Tracheal epithelial cell (primary cell): Measurements from ENCODE around the gene TNFRSF12A. TPM values are rescaled to one million over a fixed set of nuclear protein-coding genes. Genes with fewer than 3 reads are reported as not detected.

Experiments
- total RNA-seq: library from RNA; depleted of rRNA; stranded (reverse); fragments of >200 nt; gene quantifications from 2 replicates; pipeline ENCODE4 v1.2.1, GENCODE V29; 2014

Gene TNFRSF12A, protein sequence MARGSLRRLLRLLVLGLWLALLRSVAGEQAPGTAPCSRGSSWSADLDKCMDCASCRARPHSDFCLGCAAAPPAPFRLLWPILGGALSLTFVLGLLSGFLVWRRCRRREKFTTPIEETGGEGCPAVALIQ
- 336 and 560 TPM in 2 replicates for total RNA-seq

GRCh38 chr16:3020247-3020603, at the start of gene TNFRSF12A:
TSS of gene TNFRSF12A (plus strand) at chr16:3020368. CDS start at chr16:3020398, 30 bp downstream.

GRCh38 chr16:2980227-2981176, 39.7 kb upstream of the TNFRSF12A start, which contains the start of gene PKMYT1:
TSS of gene PKMYT1 (minus strand) at chr16:2980446. CDS start at chr16:2979657, 789 bp downstream.

DNA sequence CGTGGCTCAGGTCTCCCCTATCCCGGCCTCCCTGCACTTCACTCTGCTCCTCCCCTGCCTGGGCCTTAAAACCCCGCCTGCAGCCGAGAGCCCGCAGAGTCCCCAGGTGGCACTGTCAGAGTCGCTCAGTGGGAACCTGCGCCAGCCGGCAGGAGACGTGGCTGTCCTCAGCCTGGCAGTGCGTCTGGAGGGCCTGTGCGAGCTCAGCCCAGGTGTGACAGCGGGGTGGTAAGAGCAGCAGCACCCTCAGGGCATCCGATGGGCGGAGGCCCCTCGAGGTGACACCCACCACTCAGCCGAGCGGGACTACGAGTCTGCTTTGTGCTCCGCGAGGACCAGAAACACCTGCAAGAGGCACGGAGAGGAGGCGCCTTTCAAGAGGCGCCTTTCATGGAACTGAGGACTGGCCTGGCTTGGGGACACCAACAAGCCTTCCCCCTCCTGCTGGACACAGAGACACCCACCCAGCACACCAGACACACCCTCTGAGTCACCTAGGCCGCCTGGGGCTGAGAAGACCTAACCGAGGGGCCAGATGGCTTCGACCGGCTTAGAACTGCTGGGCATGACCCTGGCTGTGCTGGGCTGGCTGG, 7.2 kb upstream of the TNFRSF12A start, which contains the start of gene CLDN9:
Gene CLDN9 (plus strand): TSS at position 96 of the 593 bp plus-strand sequence. CDS start 440 bp downstream, at position 536.

DNA sequence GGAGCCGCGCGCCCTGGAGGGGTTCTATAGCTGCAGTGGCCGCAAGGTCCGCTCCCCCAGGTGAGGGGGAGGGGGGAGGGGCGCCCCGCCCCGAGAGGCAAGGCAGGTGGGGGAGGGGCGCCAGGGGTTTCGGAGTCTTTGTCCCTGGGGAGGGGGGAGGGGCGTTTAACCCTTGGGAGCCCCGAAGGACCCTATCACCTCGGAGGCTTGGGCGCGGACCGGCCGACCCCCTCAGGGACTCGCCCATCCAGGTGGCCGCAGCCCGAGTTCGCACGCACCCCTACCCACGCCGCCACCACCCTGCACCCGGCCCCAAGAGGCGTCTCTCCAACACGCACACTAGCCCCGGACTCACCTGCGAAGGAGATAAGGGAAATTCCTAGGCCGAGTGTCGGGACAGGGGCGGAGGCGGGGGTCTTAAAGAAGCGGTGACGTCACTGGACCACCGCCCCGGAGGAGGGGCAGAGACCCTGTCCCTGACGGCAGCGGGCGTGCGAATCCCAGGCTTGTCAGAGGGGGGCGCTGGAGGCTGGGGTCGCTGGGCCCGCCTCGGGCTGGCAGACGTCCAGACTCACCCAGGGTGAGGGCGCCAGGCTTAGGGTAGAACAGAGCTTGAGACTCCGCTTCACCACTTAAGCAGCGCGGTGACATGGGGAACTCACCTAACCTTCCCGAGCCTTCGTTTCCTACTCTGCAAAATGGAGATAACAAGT, 2.2 kb upstream of the TNFRSF12A start, which contains the start of gene CLDN6:
Gene CLDN6 (minus strand): TSS at position 390 of the 713 bp plus-strand sequence. CDS start 2,162 bp downstream, outside the sequence.

DNA sequence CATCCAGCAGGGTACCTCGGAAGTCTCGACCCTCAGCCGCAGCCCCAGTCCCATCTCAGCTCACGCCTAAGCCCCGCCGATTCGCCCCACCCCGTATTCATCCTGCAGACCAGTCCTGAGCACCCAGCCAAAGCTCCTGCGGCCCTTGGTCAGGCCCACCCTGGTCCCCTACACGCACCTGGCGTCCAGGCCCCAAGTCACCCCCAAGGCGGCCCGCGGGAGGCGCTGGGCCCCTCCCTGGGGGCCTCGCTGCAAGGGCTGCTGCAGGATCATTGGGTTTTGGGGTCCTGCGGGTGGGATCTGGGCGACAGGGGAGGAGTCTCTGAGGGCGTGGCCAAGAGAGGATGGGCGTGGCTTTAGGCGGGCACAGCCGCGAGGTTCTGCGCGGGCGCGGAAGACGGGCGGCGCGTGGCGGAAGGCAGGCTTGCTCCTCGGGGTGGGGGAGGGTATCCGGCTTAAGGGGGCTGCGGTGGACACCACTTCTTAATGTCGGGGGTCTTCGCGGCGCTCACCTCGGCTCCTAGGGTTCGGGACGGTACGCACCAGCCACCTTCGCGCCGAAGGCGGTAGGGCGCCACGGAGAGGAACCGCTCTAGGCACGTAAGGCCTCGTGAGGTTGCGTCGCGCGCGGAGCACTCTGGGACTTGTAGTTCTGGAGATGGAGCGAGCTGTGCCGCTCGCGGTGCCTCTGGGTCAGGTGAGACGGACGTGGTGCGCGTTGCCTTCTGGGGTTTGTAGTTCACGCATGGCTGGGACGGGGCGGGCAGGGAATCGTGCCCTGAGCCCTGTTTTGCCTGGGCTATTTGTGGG, 3.7 kb downstream of the TNFRSF12A start, which contains the start of the genes HCFC1R1 and THOC6:
Gene HCFC1R1 (minus strand): TSS at position 274 of the 810 bp plus-strand sequence. CDS start 1 bp downstream, at position 273.
Gene THOC6 (plus strand): TSS at position 367 of the 810 bp plus-strand sequence. CDS start 292 bp downstream, at position 659.

DNA sequence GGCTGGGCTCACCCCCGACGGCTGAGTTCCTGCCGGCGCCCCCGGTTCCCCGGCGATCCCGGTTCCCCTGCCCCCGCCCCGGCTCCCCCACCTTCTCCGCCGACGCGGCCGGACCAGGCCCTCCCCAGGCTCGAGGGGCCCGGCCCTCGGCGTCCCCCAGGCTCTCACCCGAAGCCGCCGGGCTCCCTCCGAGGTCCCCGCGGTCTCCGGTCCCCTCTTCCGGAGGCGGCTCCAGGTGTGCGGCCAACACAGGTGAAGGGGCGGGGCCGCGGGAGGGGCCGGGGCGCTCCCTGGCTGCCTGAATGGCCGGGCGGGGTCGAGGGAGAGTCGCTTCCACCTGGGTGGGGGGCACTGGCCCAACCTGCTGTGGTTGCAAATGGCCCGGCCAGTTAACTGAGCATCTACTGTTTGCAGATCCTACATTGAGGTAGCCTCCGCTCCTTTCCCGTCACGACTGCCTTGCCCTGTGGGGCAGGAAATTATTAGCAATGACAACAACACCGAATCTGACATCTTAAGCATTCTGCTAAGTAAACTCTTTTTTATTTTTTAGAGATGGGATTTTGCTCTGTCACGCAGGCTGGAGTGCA, 16.7 kb downstream of the TNFRSF12A start, which contains the start of gene BICDL2:
Gene BICDL2 (minus strand): TSS at position 219 of the 590 bp plus-strand sequence. CDS start 1,448 bp downstream, outside the sequence.

DNA sequence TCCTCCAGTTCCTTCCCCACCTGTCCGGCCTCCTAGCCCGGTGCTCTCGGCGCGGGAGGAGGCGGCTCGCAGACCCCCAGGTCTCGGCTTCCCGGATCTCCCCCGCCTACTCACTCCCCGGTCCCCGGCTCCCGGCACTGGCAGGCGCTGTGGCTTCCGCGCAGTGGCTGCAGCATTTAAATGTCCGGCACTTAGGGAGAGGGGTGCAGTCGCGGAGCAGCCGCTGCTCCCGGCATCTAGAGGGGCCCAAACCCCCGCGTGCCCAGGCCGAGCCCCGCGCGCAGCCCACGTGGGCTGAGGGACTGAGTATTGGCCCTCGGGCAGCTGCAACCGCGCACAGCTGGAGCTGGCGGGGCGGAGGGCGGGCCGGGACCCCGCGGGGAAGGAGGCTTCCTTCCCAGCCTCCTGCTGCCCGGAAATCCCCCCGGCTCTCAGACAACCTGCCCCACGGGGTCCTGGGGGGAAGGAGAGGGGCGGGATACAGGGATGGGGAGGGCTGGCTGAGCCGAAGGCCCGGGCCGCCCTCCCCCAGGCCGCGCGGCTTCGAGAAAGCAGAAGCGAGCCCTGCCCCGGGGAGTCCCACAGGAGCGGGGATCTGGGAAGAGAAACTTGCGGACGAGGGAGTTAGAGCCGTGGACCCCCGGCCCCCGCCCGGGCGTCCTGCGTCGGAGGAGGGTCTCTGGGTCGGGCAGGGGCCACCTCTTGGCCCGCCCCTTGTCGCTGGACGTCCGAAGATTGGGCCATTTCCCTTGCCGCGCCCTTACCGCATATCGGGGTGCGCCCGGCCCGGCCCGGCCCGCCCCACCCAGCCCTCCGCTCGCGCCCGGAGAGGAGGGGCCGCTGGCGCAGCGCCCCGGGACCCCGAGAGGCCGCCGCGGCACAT, 25.8 kb downstream of the TNFRSF12A start, which contains the start of gene MMP25:
Gene MMP25 (plus strand): TSS at position 804 of the 883 bp plus-strand sequence. CDS start 357 bp downstream, outside the sequence.

DNA sequence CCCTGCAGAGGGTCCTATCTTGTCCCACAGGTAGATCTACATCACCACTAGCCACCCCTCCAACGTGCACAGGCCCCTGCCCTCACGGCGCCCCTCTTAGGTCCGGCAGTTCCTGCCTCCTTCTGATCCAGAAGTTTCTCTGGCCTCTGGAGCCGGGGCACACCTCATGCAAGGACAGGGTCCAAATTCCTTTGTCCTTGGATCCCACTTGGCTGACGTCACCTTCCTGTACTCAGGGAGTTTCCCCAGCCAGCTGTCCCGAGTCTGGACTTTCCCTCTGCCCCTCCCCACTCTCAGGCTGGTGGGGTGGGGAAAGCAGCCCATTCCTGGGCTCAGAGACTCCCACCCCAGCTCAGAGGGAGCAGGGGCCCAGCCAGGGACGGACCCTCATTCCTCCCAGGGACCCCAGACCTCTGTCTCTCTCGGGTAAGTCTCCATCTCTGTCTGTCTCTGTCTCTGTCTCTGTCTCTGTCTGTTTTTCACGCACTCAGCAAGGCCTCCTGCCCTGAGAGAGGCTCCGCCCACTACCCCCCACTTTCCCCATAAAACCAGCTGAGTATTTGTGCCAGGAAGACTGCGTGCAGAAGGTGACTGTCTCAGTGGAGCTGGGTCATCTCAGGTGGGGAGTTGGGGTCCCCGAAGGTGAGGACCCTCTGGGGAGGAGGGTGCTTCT, 45.0 kb downstream of the TNFRSF12A start, which contains the start of gene IL32:
Gene IL32 (plus strand): TSS at position 572 of the 673 bp plus-strand sequence. CDS start 172 bp downstream, outside the sequence.

Other genes with a start within 250 kb of the TNFRSF12A start
- gene ELOB, start 243.1 kb upstream of the TNFRSF12A start, total RNA-seq = 382 and 420 TPM in 2 replicates
- gene PRSS33, start 232.8 kb upstream of the TNFRSF12A start, total RNA-seq = not detected in 2 replicates
- gene PRSS41, start 221.9 kb upstream of the TNFRSF12A start, total RNA-seq = not detected in 2 replicates
- gene PRSS21, start 203.1 kb upstream of the TNFRSF12A start, total RNA-seq = 5.8 and 8.7 TPM in 2 replicates
- 0.64 and 1.4 TPM in 2 replicates for gene ZG16B, start 190.1 kb upstream of the TNFRSF12A start, total RNA-seq
- 8.3 and 21.0 TPM in 2 replicates for gene PRSS22, start 162.2 kb upstream of the TNFRSF12A start, total RNA-seq
- 39.2 and 75.9 TPM in 2 replicates for gene FLYWCH2, start 137.2 kb upstream of the TNFRSF12A start, total RNA-seq
- 41.9 and 48.4 TPM in 2 replicates for gene FLYWCH1, start 108.4 kb upstream of the TNFRSF12A start, total RNA-seq
- 3.2 and 30.1 TPM in 2 replicates for gene KREMEN2, start 56.1 kb upstream of the TNFRSF12A start, total RNA-seq
- 7.2 and 17.4 TPM in 2 replicates for gene PAQR4, start 51.0 kb upstream of the TNFRSF12A start, total RNA-seq
- gene PKMYT1, start 39.9 kb upstream of the TNFRSF12A start, total RNA-seq = 0.43 and 1.9 TPM in 2 replicates
- not detected in 2 replicates for gene CLDN9, start 7.4 kb upstream of the TNFRSF12A start, total RNA-seq
- gene CLDN6, start 2.2 kb upstream of the TNFRSF12A start, total RNA-seq = 0.21 and 4.8 TPM in 2 replicates
- 8.3 and 21.7 TPM in 2 replicates for gene HCFC1R1, start 3.6 kb downstream of the TNFRSF12A start, total RNA-seq
- gene THOC6, start 3.7 kb downstream of the TNFRSF12A start, total RNA-seq = 20.9 and 35.4 TPM in 2 replicates
- 10.4 and 11.3 TPM in 2 replicates for gene BICDL2, start 16.6 kb downstream of the TNFRSF12A start, total RNA-seq
- gene MMP25, start 26.2 kb downstream of the TNFRSF12A start, total RNA-seq = under 0.01 and 0.24 TPM in 2 replicates
- 1.1 and 115 TPM in 2 replicates for gene IL32, start 45.3 kb downstream of the TNFRSF12A start, total RNA-seq
- gene ZSCAN10, start 78.9 kb downstream of the TNFRSF12A start, total RNA-seq = not detected in 2 replicates
- 23.9 and 35.2 TPM in 2 replicates for gene ZNF205, start 92.2 kb downstream of the TNFRSF12A start, total RNA-seq
- 9.2 and 12.6 TPM in 2 replicates for gene ZNF213, start 114.7 kb downstream of the TNFRSF12A start, total RNA-seq
- not detected in 2 replicates for gene OR1F1, start 167.8 kb downstream of the TNFRSF12A start, total RNA-seq
- 7.7 and 8.7 TPM in 2 replicates for gene ZNF200, start 214.8 kb downstream of the TNFRSF12A start, total RNA-seq
- under 0.01 TPM in 1 of 2 replicates, not detected in the other for gene MEFV, start 236.3 kb downstream of the TNFRSF12A start, total RNA-seq